ENCODE data around the gene UNC5C.

- TF ChIP-seq CTCF (IDR thresholded peaks at IDR 0.05) (no peak), POLR2AphosphoS5 (IDR thresholded peaks at IDR 0.05; ENCODE audit: insufficient read depth in 1 of 2, low read depth in 1 of 2) (no peak)
These were observed 317.1 kb downstream of the UNC5C start for GRCh38 chr4:95231681-95232080.

Measured in vagina (tissue), 2 donors.